ENCODE results near the gene NRG3. TPM values are rescaled to one million over a fixed set of nuclear protein-coding genes. Genes with fewer than 3 reads are reported as not detected.

NRG3 gene
- total RNA-seq, 2 donors from 2014 or later = 0.41 TPM; not detected in 1

DNA sequence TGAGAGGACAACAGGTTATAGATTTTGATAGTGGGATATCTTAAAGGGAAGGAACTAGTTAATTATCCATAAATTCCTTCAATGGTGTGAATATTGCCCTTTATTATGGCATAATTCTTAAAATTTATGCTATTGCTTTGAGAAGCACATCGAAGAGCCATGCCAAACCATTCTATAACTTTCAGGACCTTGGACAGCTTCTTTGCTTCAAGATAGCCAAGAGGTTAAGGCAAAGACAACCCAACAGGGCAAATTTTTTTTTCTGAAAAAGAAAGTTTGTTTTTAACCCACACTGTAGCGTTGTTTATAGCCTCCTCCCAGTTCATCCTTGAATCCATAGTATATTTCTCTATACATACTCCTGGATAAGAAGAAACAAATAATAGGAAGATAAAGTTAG lies 103.2 kb downstream of the NRG3 start:
- Histone ChIP-seq H3K27me3 (replicated peaks; ENCODE audit: insufficient read depth) (no peaks in the 10 kb centered on the region), H3K4me1 (ENCODE audit: control insufficient read depth in 1 of 2, low read depth in 2 of 2) (no peaks in the 10 kb centered on the region), H3K4me3 (no peak overlapping the region), H3K9me3 (no peaks in the 10 kb centered on the region), H3K27ac (no peak overlapping the region), H3K36me3 (no peaks in the 10 kb centered on the region)
- TF ChIP-seq, protein P1, sequence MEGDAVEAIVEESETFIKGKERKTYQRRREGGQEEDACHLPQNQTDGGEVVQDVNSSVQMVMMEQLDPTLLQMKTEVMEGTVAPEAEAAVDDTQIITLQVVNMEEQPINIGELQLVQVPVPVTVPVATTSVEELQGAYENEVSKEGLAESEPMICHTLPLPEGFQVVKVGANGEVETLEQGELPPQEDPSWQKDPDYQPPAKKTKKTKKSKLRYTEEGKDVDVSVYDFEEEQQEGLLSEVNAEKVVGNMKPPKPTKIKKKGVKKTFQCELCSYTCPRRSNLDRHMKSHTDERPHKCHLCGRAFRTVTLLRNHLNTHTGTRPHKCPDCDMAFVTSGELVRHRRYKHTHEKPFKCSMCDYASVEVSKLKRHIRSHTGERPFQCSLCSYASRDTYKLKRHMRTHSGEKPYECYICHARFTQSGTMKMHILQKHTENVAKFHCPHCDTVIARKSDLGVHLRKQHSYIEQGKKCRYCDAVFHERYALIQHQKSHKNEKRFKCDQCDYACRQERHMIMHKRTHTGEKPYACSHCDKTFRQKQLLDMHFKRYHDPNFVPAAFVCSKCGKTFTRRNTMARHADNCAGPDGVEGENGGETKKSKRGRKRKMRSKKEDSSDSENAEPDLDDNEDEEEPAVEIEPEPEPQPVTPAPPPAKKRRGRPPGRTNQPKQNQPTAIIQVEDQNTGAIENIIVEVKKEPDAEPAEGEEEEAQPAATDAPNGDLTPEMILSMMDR (IDR thresholded peaks at IDR 0.05) = no peak
- DNase-seq (ENCODE audit: low spot score) = no peak
- ATAC-seq (ENCODE audit: insufficient number of reproducible peaks, low FRiP score, low read depth) = no peak

DNA sequence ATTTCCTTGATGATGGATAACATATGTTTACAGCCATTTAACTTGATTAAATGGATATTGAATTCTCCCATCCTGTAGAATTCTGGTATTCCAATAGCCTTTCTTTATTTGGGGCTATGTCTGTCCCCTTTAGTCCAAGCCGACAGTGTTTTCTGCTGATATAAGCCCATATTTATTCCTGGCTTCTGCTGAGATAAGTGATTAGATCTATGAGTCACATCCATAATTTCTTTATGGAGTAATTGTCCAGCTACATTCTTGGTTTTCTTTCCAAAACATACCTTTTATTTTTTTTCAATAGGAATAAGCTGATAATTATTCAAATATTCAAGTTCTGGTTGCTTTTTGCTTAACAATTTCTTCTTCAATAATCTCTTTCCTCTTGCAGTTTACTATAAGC lies 106.7 kb downstream of the NRG3 start:
- no peak overlapping the region for H3K27ac ChIP-seq

DNA sequence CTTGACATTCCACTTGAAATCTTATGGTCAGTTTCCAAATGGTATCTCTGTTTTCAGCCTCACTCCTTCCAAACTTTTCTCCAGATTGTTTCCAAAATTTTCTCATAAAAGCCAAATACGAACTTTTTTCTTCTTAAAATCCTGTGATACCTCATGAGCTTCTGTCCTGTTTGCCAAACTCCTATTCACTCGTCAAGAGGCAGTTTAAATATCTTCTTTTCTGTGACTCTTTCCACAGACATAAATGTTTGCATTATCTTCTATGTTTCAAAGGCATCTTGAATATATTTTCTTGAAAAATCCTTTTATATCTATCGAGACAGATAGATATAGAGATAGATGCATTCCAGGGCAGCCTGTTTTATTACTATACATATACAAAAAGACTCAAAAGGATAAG lies 109.4 kb downstream of the NRG3 start:
- no peak overlapping the region for H3K27ac ChIP-seq
- no peaks in the 10 kb centered on the region for H3K4me1 ChIP-seq (ENCODE audit: control insufficient read depth in 1 of 2, low read depth in 2 of 2)
- no peaks in the 10 kb centered on the region for H3K27me3 ChIP-seq (replicated peaks; ENCODE audit: insufficient read depth)
- TF ChIP-seq, protein P1 (IDR thresholded peaks at IDR 0.05) = no peak
- no peaks in the 10 kb centered on the region for H3K9me3 ChIP-seq
- no peak for ATAC-seq (ENCODE audit: insufficient number of reproducible peaks, low FRiP score, low read depth)
- no peak overlapping the region for H3K4me3 ChIP-seq
- no peaks in the 10 kb centered on the region for H3K36me3 ChIP-seq
- no peak for DNase-seq (ENCODE audit: low spot score)

More for the DNA sequence above, 106.7 kb downstream of the NRG3 start:
- DNase-seq (ENCODE audit: low spot score) = no peak
- Histone ChIP-seq H3K27me3 (replicated peaks; ENCODE audit: insufficient read depth) (no peaks in the 10 kb centered on the region), H3K4me3 (no peak overlapping the region), H3K4me1 (ENCODE audit: control insufficient read depth in 1 of 2, low read depth in 2 of 2) (no peaks in the 10 kb centered on the region), H3K36me3 (no peaks in the 10 kb centered on the region), H3K9me3 (no peaks in the 10 kb centered on the region)
- no peak for ATAC-seq (ENCODE audit: insufficient number of reproducible peaks, low FRiP score, low read depth)
- TF ChIP-seq, protein P1 (IDR thresholded peaks at IDR 0.05) = no peak

DNA sequence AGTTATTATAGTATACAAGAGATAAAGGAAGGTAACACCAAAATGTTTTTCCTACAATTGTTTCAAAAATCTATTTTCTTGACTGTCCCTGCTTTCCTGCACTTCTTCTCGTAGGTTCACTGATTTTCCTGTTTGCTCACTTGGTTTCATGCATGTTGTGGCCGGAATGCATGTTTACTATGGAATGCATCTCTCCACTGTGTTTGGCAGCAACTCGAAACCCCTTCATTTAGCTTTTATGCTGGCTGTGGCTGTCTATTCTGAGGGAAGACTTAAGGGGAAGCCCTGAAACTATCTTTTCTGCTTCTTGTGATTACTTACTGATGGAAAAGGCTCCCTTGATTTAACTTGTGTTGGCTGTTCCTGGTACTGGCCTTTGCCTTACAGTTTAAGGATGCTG lies 120.3 kb downstream of the NRG3 start:
- ATAC-seq (ENCODE audit: insufficient number of reproducible peaks, low FRiP score, low read depth) = no peak
- Histone ChIP-seq H3K36me3 (no peaks in the 10 kb centered on the region), H3K27me3 (replicated peaks; ENCODE audit: insufficient read depth) (no peaks in the 10 kb centered on the region), H3K9me3 (no peaks in the 10 kb centered on the region), H3K4me3 (no peak overlapping the region), H3K4me1 (ENCODE audit: control insufficient read depth in 1 of 2, low read depth in 2 of 2) (no peaks in the 10 kb centered on the region), H3K27ac (no peak overlapping the region)
- TF ChIP-seq, protein P1 (IDR thresholded peaks at IDR 0.05) = no peak
- no peak for DNase-seq (ENCODE audit: low spot score)

DNA sequence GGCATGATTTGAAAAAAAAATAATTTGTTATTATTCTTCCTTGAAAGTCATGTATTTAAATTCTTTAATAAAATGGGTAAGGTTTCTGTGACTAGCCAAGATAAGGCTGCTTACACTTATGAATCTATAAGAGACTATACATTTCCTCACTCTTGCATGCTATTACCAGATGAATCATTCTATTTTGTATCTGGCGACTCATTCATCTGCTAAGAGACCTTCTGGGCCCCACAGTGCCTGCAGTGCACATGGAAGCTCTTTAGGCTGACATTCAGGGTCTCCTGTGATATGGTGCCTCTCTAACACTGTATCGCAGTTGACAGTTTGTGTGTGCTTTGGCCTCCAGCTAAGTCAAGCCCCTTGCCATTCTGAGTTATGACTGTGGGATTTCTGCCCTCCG lies 121.9 kb downstream of the NRG3 start:
- Histone ChIP-seq H3K4me1 (ENCODE audit: control insufficient read depth in 1 of 2, low read depth in 2 of 2) (no peaks in the 10 kb centered on the region), H3K4me3 (no peak overlapping the region), H3K36me3 (no peaks in the 10 kb centered on the region), H3K27me3 (replicated peaks; ENCODE audit: insufficient read depth) (no peaks in the 10 kb centered on the region), H3K27ac (no peak overlapping the region), H3K9me3 (no peaks in the 10 kb centered on the region)
- DNase-seq (ENCODE audit: low spot score) (no peak), ATAC-seq (ENCODE audit: insufficient number of reproducible peaks, low FRiP score, low read depth) (no peak)
- TF ChIP-seq, protein P1 (IDR thresholded peaks at IDR 0.05) = no peak

Data from thoracic aorta (tissue), 2 donors.